IMR-90 (cell line): ENCODE data around the gene IFNL1. TPM values are rescaled to one million over a fixed set of nuclear protein-coding genes. Genes with fewer than 3 reads are reported as not detected.
"Not testable (repeated sequence)": the region's sequence is repeated elsewhere in the genome, so short reads cannot be mapped to it uniquely, and the experiment has no call there.

ENCODE experiments used
- ATAC-seq: fragments of 200-7000 bp; cut with Tn5 transposase; 2 replicates; pipeline ENCODE4 v1.9.1; 2020; ENCODE audit warnings: low read depth, mild to moderate bottlenecking, moderate library complexity
- BruUV-seq: library from RNA; stranded (reverse); fragments of 400-500 nt; replicated peaks from 2 replicates; lab custom pipeline; 2021; lab: Mats Ljungman, UMichigan
- CTCF ChIA-PET: fragments of 300-600 bp; formaldehyde crosslinking; extraction: SDS; loops from one replicate; lab custom pipeline; 2021; ENCODE audit warnings: antibody characterized with exemption; lab: Yijun Ruan, JAX
- POLR2A ChIA-PET: fragments of 300-600 bp; sonication (Branson Sonifier 250); formaldehyde crosslinking; loops from one replicate; lab custom pipeline; 2022; ENCODE audit warnings: antibody characterized with exemption; ENCODE audit not compliant: unreplicated experiment; lab: Charles Lee
- DNase-seq: peaks from one replicate; pipeline ENCODE4 v3.0.0; 2013
- H2AFZ ChIP-seq: replicated peaks from 2 replicates; pipeline ENCODE3; 2013; ENCODE audit warnings: low read length, mild to moderate bottlenecking; ENCODE audit not compliant: poor library complexity
- H2AK5ac ChIP-seq: 2 replicates; pipeline ENCODE4 v1.6.1; 2013; ENCODE audit warnings: low read depth, low read length, inconsistent platforms
- H2AK9ac ChIP-seq: replicated peaks from 2 replicates; pipeline ENCODE3; 2013; ENCODE audit warnings: mild to moderate bottlenecking, low read depth, low read length, moderate library complexity; ENCODE audit not compliant: poor library complexity
- H2BK120ac ChIP-seq: 2 replicates; pipeline ENCODE4 v1.6.1; 2013; ENCODE audit warnings: low read depth, low read length, inconsistent platforms
- H2BK15ac ChIP-seq: 3 replicates; pipeline ENCODE4 v1.6.1; 2013; ENCODE audit warnings: low read depth, low read length, inconsistent platforms
- H2BK20ac ChIP-seq: 2 replicates; pipeline ENCODE4 v1.6.1; 2013; ENCODE audit warnings: low read depth, mild to moderate bottlenecking, inconsistent platforms, low read length, moderate library complexity
- H2BK5ac ChIP-seq: 2 replicates; pipeline ENCODE4 v1.6.1; 2013; ENCODE audit warnings: mild to moderate bottlenecking, low read depth, low read length, inconsistent platforms; ENCODE audit not compliant: poor library complexity, severe bottlenecking
- H3K14ac ChIP-seq: replicated peaks from 2 replicates; pipeline ENCODE4 v1.6.1; 2013; ENCODE audit warnings: low read depth, low read length, inconsistent platforms
- H3K18ac ChIP-seq: 2 replicates; pipeline ENCODE4 v1.6.1; 2013; ENCODE audit warnings: low read depth, low read length, control low read depth
- H3K23ac ChIP-seq: 2 replicates; pipeline ENCODE4 v1.6.1; 2013; ENCODE audit warnings: low read depth, low read length, inconsistent platforms
- H3K27ac ChIP-seq: 2 replicates; pipeline ENCODE4 v1.5.1; 2013; ENCODE audit warnings: mild to moderate bottlenecking, control low read depth, low read length; ENCODE audit not compliant: insufficient read depth
- H3K27me3 ChIP-seq: 2 replicates; pipeline ENCODE4 v1.6.1; 2013; ENCODE audit warnings: low read length; ENCODE audit not compliant: control insufficient read depth, insufficient read depth
- H3K36me3 ChIP-seq: 2 replicates; pipeline ENCODE4 v1.6.1; 2013; ENCODE audit warnings: low read length, mixed read lengths; ENCODE audit not compliant: control insufficient read depth, insufficient read depth
- H3K4ac ChIP-seq: 2 replicates; pipeline ENCODE4 v1.6.1; 2013; ENCODE audit warnings: low read depth, low read length, inconsistent platforms
- H3K4me1 ChIP-seq: 2 replicates; pipeline ENCODE4 v1.6.1; 2013; ENCODE audit warnings: low read length, mixed read lengths; ENCODE audit not compliant: control insufficient read depth, insufficient read depth
- H3K4me2 ChIP-seq: 2 replicates; pipeline ENCODE4 v1.6.1; 2013; ENCODE audit warnings: low read depth, mild to moderate bottlenecking, control low read depth, low read length, moderate library complexity
- H3K4me3 ChIP-seq: 2 replicates; pipeline ENCODE4 v1.5.1; 2013; ENCODE audit warnings: low read depth, mild to moderate bottlenecking, control low read depth, low read length, moderate library complexity; ENCODE audit not compliant: insufficient read depth
- H3K56ac ChIP-seq: 2 replicates; pipeline ENCODE4 v1.6.1; 2013; ENCODE audit warnings: low read length, inconsistent platforms; ENCODE audit not compliant: insufficient read depth; ENCODE audit errors: extremely low read depth
- H3K79me1 ChIP-seq, 2 experiments: 2 replicates each; pipeline ENCODE4 v1.6.1; 2013; ENCODE audit warnings: low read length in 2 of 2, inconsistent platforms in 1 of 2, low read depth in 1 of 2
- H3K9ac ChIP-seq: 2 replicates; pipeline ENCODE4 v1.6.1; 2013; ENCODE audit warnings: low read depth, low read length, control low read depth
- H3K9me1 ChIP-seq: 2 replicates; pipeline ENCODE4 v1.6.1; 2013; ENCODE audit warnings: low read length, inconsistent platforms; ENCODE audit not compliant: insufficient read depth
- H3K9me3 ChIP-seq: 2 replicates; pipeline ENCODE4 v1.6.1; 2013; ENCODE audit warnings: low read length; ENCODE audit not compliant: control insufficient read depth, insufficient read depth
- H4K20me1 ChIP-seq: 2 replicates; pipeline ENCODE4 v1.6.1; 2013; ENCODE audit warnings: low read length, inconsistent platforms; ENCODE audit not compliant: insufficient read depth
- H4K5ac ChIP-seq: 2 replicates; pipeline ENCODE4 v1.6.1; 2013; ENCODE audit warnings: mild to moderate bottlenecking, low read depth, low read length, control low read depth
- H4K8ac ChIP-seq, 2 experiments: 2 replicates each; pipeline ENCODE4 v1.6.1; 2013; ENCODE audit warnings: low read depth in 2 of 2, low read length in 2 of 2, control low read depth in 1 of 2, inconsistent platforms in 1 of 2
- H4K91ac ChIP-seq: 2 replicates; pipeline ENCODE4 v1.6.1; 2013; ENCODE audit warnings: low read depth, low read length, inconsistent platforms; ENCODE audit not compliant: insufficient read depth
- WGBS, 2 experiments: methylation state at CpG; one replicate each; pipeline versions ENCODE4 v1.1.5 to v1.1.7; 2013; ENCODE audit warnings: missing lambda C conversion rate in 2 of 2; ENCODE audit not compliant: insufficient read length in 1 of 2; ENCODE audit errors: extremely low coverage in 2 of 2; 5-methylcytosine and 5-hydroxymethylcytosine counted together
- dilution Hi-C: fragments of 300-500 bp; cut with HindIII; formaldehyde crosslinking; loops from one replicate; pipeline ENCODE4 v1.14.3; 2018; ENCODE audit warnings: low sequenced_read_pairs; ENCODE audit not compliant: unreplicated experiment
- in situ Hi-C: fragments of 300-500 bp; cut with MboI; formaldehyde crosslinking; loops from 3 replicates; pipeline ENCODE4 v1.14.3; 2019; ENCODE audit warnings: low sequenced_read_pairs, inconsistent platforms, mixed read lengths
- intact Hi-C: fragments of 100-400 bp; cut with micrococcal nuclease; formaldehyde crosslinking; loops from 2 replicates; pipeline ENCODE4 v1.10.0; 2022
- polyA plus RNA-seq, 3 experiments: library from polyadenylated mRNA; depleted of rRNA; stranded (reverse); fragments of >200 nt; gene quantifications; 2 replicates each; pipeline ENCODE4 v1.2.3, GENCODE V29; 2012; ENCODE audit warnings: low replicate concordance in 1 of 3
- total RNA-seq: library from RNA; depleted of rRNA; stranded (reverse); fragments of >200 nt; gene quantifications from 2 replicates; pipeline ENCODE4 v1.2.3, GENCODE V29; 2012

IFNL1 gene
- total and polyA plus RNA-seq, 2 of the 4 experiments (the other 2 are of a cell fraction) = not detected

DNA sequence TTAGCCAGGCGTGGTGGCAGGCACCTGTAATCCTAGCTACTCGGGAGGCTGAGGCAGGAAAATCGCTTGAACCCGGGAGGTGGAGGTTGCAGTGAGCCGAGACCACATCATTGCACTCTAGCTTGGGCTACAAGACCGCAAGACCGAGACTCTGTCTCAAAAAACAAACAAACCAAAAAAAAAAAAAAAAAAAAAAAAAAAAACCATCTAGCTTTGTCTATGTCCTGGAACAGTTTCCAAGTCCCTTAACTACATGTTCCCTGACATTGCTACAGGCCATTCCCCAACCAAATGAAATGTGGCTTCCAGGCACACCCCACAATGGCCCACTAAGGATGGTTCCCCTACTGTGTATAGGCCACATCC lies 13.1 kb downstream of the IFNL1 start:
- H4K91ac ChIP-seq, H2BK120ac ChIP-seq, CTCF ChIA-PET, intact Hi-C loops, H3K56ac ChIP-seq, H3K14ac ChIP-seq, H3K23ac ChIP-seq, H3K18ac ChIP-seq, H3K4me2 ChIP-seq, H2BK5ac ChIP-seq, H2BK20ac ChIP-seq, H3K27ac ChIP-seq, in situ Hi-C loops, H4K5ac ChIP-seq, ATAC-seq, H2AK5ac ChIP-seq, POLR2A ChIA-PET, BruUV-seq, H2BK15ac ChIP-seq, H3K9me1 ChIP-seq, H3K79me1 ChIP-seq, H3K9me3 ChIP-seq, H3K4ac ChIP-seq, DNase-seq, H3K36me3 ChIP-seq, dilution Hi-C loops, H4K8ac ChIP-seq, H3K4me3 ChIP-seq, H4K20me1 ChIP-seq, H2AK9ac ChIP-seq, H3K9ac ChIP-seq, H3K4me1 ChIP-seq, H2AFZ ChIP-seq: not testable (repeated sequence)
- WGBS, 2 experiments = no CpG with 5 or more reads among the region's 7 CpGs
- peaks cover 50% of the 10 kb centered on the region for H3K27me3 ChIP-seq
